Testis (tissue), 3 donors: Measurements from ENCODE around the gene RAB25. TPM values are rescaled to one million over a fixed set of nuclear protein-coding genes. Genes with fewer than 3 reads are reported as not detected.

ENCODE experiments used
- DNase-seq: peaks from one replicate; pipeline ENCODE4 v3.0.0-alpha.2; 2019
- H3K27ac ChIP-seq, 2 donors: fragments of 200-600 bp; sonication (generic); one replicate each; pipeline ENCODE4 v1.5.1; 2019
- H3K27me3 ChIP-seq: fragments of 200-600 bp; sonication (generic); one replicate; pipeline ENCODE4 v1.5.1; 2019
- H3K36me3 ChIP-seq: fragments of 200-600 bp; sonication (generic); one replicate; pipeline ENCODE4 v1.5.1; 2017; ENCODE audit warnings: low read depth; ENCODE audit errors: missing control alignments
- H3K4me1 ChIP-seq: fragments of 200-600 bp; sonication (generic); one replicate; pipeline ENCODE4 v1.5.1; 2019
- H3K4me3 ChIP-seq, 2 donors: fragments of 200-600 bp; sonication (generic); one replicate each; pipeline ENCODE4 v1.5.1; 2017 to 2019
- H3K9me3 ChIP-seq: fragments of 200-600 bp; sonication (generic); one replicate; pipeline ENCODE4 v1.5.1; 2017
- CTCF ChIP-seq, 3 experiments: fragments of 450-650 bp in 2 of 3; fragments of 200-600 bp in 1 of 3; sonication (generic) in 1 of 3; IDR thresholded peaks; one replicate each; pipeline ENCODE4 v1.5.1; 2016 to 2019; ENCODE audit warnings: antibody characterized with exemption in 3 of 3, mild to moderate bottlenecking in 2 of 3, moderate library complexity in 1 of 3
- POLR2A ChIP-seq: fragments of 450-650 bp; IDR thresholded peaks from one replicate; pipeline ENCODE4 v1.6.1; 2017; ENCODE audit warnings: antibody characterized with exemption, mild to moderate bottlenecking, moderate library complexity
- WGBS, 2 donors: methylation state at CpG; one replicate each; pipeline ENCODE4 v1.1.5; 2018; 5-methylcytosine and 5-hydroxymethylcytosine counted together
- intact Hi-C: fragments of 100-400 bp; cut with DNase I; formaldehyde crosslinking; loops from one replicate; pipeline ENCODE4 v1.15.1; 2023; ENCODE audit warnings: low total_unique reads
- polyA plus RNA-seq: library from polyadenylated mRNA; stranded (reverse); fragments of 350-450 nt; fragmentation: Illumina TruSeq; extraction: RNeasy Lipid Tissue Mini Kit (QIAGEN cat#74804); gene quantifications from one replicate; pipeline ENCODE4 v1.2.3, GENCODE V29; 2014; ENCODE audit warnings: low read depth, low replicate concordance; ENCODE audit not compliant: insufficient read depth
- total RNA-seq, 2 donors: library from RNA; depleted of rRNA; stranded (reverse); fragments of >200 nt; gene quantifications; one replicate each; pipeline ENCODE4 v1.2.3, GENCODE V29; 2016

Gene RAB25
- total and polyA plus RNA-seq, 3 donors from 2014 or later = 1.2 to 2.1 (median 2.0) TPM

DNA sequence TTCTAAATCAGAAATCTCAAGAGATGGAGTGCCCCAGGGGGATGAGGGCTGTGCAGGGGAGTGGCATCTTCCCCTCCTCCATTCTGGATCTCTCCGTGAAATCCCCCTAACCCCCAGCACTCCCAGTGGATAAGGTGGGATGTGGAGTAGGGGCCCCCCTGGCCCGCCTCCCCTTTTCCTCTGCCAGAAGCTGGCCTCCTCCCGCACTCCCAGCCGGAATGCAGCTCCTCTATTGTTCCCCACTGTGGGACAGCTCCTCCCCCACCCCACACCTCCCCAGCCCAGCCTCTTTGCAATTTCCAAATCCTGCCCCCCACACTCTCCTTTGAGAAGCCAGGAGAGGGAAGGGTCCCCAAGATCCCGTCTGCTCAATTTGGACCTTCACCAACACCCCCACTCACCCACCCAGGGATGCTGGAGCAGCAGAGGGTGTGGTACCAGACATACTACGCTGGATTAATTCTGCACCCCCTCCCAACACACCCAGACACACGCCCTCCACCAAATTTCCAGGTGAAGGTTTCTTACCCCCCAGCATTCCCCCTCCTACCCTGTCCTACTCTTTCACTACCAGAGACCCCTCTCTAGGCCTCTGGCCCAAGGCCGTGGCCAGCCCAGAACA, 19.4 kb downstream of the RAB25 start:
- H3K27ac ChIP-seq = no peak overlapping the region
- TF ChIP-seq CTCF (IDR thresholded peaks at IDR 0.05) (no peak), POLR2A (no peak)

GRCh38 chr1:156080863-156081179, 19.9 kb downstream of the RAB25 start:
- TF ChIP-seq POLR2A = no peak
- TF ChIP-seq CTCF (IDR thresholded peaks at IDR 0.05) = no peak
- Histone ChIP-seq H3K27ac (no peak overlapping the region), H3K4me1 (peaks cover 16% of the 10 kb centered on the region), H3K4me3 (no peak overlapping the region), H3K9me3 (no peaks in the 10 kb centered on the region), H3K27me3 (no peaks in the 10 kb centered on the region), H3K36me3 (no peaks in the 10 kb centered on the region)
- no peak for DNase-seq
- intact Hi-C loops = no loop called here
- 35 to 44% methylated on average over 3 to 4 of the region's 4 CpGs for WGBS, 2 donors

More for the DNA sequence above, 19.4 kb downstream of the RAB25 start:
- WGBS, 2 donors = 45 to 54% methylated on average over 8 of the region's 8 CpGs
- peaks cover 16% of the 10 kb centered on the region for H3K4me1 ChIP-seq
- no peaks in the 10 kb centered on the region for H3K36me3 ChIP-seq
- H3K4me3 ChIP-seq = no peak overlapping the region
- no peaks in the 10 kb centered on the region for H3K9me3 ChIP-seq
- H3K27me3 ChIP-seq = no peaks in the 10 kb centered on the region
- intact Hi-C loops = no loop called here
- no peak for DNase-seq

DNA sequence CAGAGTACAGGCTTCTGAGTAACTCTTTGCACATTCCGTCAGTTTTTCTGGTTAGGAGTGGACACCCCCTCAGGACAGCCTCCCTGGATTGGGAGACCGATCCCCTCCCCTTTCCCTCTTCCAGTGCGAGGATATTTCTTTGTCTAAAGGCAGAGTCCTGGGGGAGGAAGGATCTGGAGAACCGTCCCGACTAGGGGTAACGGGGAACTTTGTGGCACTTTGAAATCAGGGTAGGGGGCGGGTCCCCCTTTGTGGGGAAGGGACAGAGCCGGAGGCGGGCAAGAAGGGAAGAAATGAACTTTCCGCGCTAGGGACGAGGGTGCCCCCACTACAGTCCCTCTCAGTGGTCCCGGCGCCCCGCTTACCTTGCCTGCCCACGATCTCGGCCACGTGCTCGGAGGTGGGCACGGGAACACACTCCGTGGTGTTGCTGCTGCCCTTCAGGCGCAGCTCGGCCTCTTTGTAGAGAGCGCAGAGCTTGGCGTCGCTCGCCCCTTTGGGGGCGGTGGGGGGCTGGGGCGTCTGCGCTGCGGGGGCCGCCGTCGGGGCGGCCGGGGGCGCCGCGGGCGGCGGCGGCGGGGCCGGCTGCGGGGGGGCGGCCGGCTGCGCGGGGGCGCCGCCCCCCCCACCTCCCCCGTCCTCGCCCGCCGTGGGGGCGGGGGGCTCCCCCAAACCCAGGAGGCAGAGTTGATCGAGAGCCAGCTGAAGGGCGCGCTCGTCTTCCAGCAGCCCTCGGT, 20.4 kb downstream of the RAB25 start:
- Histone ChIP-seq H3K4me1 (peaks cover 19% of the 10 kb centered on the region), H3K36me3 (no peaks in the 10 kb centered on the region), H3K9me3 (no peaks in the 10 kb centered on the region), H3K27ac (no peak overlapping the region), H3K4me3 (peak overlapping the region; percentile 64 to 84), H3K27me3 (no peaks in the 10 kb centered on the region)
- 2% methylated on average over 28 to 32 of the region's 61 CpGs for WGBS, 2 donors
- intact Hi-C loops = no loop called here
- no peak for DNase-seq
- no peak for TF ChIP-seq POLR2A

- DNase-seq = no peak
- intact Hi-C loops = no loop called here
- Histone ChIP-seq H3K9me3 (no peaks in the 10 kb centered on the region), H3K27me3 (no peaks in the 10 kb centered on the region), H3K36me3 (no peaks in the 10 kb centered on the region), H3K27ac (peak overlapping the region in 1 of 2 donors; percentile 60), H3K4me3 (peak overlapping the region; percentile 64 to 84), H3K4me1 (peaks cover 23% of the 10 kb centered on the region)
- 0 to 2% methylated on average over 6 to 10 of the region's 10 CpGs for WGBS, 2 donors
- TF ChIP-seq POLR2A (no peak), CTCF (IDR thresholded peaks at IDR 0.05) (no peak)
Measured at GRCh38 chr1:156081917-156082308, 21.0 kb downstream of the RAB25 start.

DNA sequence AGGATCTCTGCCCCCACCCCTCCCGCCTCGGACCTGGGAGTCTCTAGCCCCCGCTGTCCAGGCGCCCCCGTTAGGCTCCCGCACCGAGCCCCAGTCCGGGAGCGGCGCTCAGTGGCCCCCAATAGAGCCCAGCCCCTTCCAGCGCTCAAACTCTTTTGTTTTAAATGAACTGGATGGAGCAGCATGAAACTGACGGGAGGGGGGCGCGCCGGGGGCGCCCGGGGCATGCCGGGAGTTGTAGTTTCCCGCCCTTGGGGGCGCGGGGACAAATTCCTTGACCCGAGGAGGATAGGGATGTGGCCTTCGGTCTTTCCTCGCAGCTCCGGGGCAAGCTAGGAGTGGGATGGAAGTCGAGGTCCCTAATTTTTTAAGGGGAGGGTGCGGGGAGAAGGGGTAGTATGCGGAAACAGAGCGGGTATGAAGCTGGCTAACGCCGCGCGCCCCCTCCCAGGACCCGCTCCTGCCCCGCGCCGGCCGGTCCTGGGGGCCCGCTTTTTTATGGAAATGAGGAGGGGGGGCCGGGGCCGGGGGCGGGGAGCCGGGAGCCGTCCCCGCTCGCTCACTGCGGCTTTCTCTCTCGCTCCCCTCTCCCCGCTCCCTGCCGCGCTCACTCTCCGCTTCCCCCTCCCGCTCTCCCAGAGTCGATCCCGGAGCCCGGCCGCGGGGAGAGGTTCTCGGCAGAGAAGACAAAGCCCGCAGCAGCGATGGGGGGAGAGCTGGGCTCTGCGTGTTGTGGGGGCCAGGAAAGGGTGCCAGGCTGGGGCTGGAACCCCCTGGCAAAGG, 21.5 kb downstream of the RAB25 start, which contains the start of gene MEX3A:
Gene MEX3A, minus strand, starts transcription at position 157 of the 783 bp plus-strand sequence. CDS start 467 bp downstream, outside the sequence.
- peak; percentile 84 for DNase-seq
- Histone ChIP-seq H3K27ac (peak within 1 kb of the TSS; percentile 55 to 60), H3K4me3 (peak within 1 kb of the TSS; percentile 64 to 84), H3K27me3 (no peaks in the 10 kb centered on the region), H3K9me3 (no peaks in the 10 kb centered on the region), H3K36me3 (no peaks in the 10 kb centered on the region), H3K4me1 (peaks cover 24% of the 10 kb centered on the region)
- TF ChIP-seq POLR2A = no peak
- TF ChIP-seq CTCF (IDR thresholded peaks at IDR 0.05) = no peak
- 0% methylated on average over 16 to 62 of the region's 62 CpGs for WGBS, 2 donors
- intact Hi-C loops = no loop called here
